NCI-H2227 (cell line): ENCODE data around the gene HSFX2.
"Not testable (repeated sequence)": the region's sequence is repeated elsewhere in the genome, so short reads cannot be mapped to it uniquely, and the experiment has no call there.

Experiments
- DNase-seq: peaks from one replicate; lab custom pipeline; 2025; ENCODE audit not compliant: unreplicated experiment; lab: John Stamatoyannopoulos, UW

Gene HSFX2

GRCh38 chrX:149595214-149595613 is at the start of gene HSFX2:
Gene HSFX2, minus strand, starts transcription at chrX:149595314. Its CDS starts 614 bp downstream, at chrX:149594700.
- DNase-seq, result not testable (repeated sequence)

- no peak for DNase-seq
Observed at GRCh38 chrX:149643496-149643895, 48.4 kb upstream of the HSFX2 start.

- DNase-seq, result no peak
Observed at GRCh38 chrX:149641835-149642234, 46.7 kb upstream of the HSFX2 start.

- DNase-seq, result no peak
Observed at GRCh38 chrX:149641432-149641831, 46.3 kb upstream of the HSFX2 start.

GRCh38 chrX:149639568-149639967 is 44.5 kb upstream of the HSFX2 start:
- no peak for DNase-seq

GRCh38 chrX:149638860-149639259 is 43.7 kb upstream of the HSFX2 start:
- no peak for DNase-seq

- no peak for DNase-seq
Observed at GRCh38 chrX:149633511-149633910, 38.4 kb upstream of the HSFX2 start.

GRCh38 chrX:149631234-149632165 is 36.4 kb upstream of the HSFX2 start, which contains the start of gene TMEM185A:
Gene TMEM185A, minus strand, starts transcription at chrX:149631792. Its CDS starts 212 bp downstream, at chrX:149631580.
- DNase-seq, result peak; percentile 81

- DNase-seq, result peak; percentile 4
Observed at GRCh38 chrX:149630681-149631233, 35.6 kb upstream of the HSFX2 start.

- no peak for DNase-seq
Observed at GRCh38 chrX:149629730-149630387, 34.7 kb upstream of the HSFX2 start.

GRCh38 chrX:149628768-149629167 is 33.7 kb upstream of the HSFX2 start:
- DNase-seq, result no peak

GRCh38 chrX:149628280-149628679 is 33.2 kb upstream of the HSFX2 start:
- no peak for DNase-seq

- DNase-seq, result not testable (repeated sequence)
Observed at GRCh38 chrX:149626829-149627228, 31.7 kb upstream of the HSFX2 start.

- not testable (repeated sequence) for DNase-seq
Observed at GRCh38 chrX:149619662-149620061, 24.5 kb upstream of the HSFX2 start.

- DNase-seq, result no peak
Observed at GRCh38 chrX:149618871-149619270, 23.8 kb upstream of the HSFX2 start.

GRCh38 chrX:149611623-149612175 is 16.6 kb upstream of the HSFX2 start:
- no peak for DNase-seq

GRCh38 chrX:149610511-149610910 is 15.4 kb upstream of the HSFX2 start:
- DNase-seq, result no peak

GRCh38 chrX:149607699-149608098 is 12.6 kb upstream of the HSFX2 start:
- DNase-seq, result no peak

- not testable (repeated sequence) for DNase-seq
Observed at GRCh38 chrX:149605248-149605885, 10.3 kb upstream of the HSFX2 start.

- DNase-seq, result not testable (repeated sequence)
Observed at GRCh38 chrX:149598603-149599002, 3.5 kb upstream of the HSFX2 start.

GRCh38 chrX:149595943-149596342 is 829 bp upstream of the HSFX2 start:
- DNase-seq, result not testable (repeated sequence)
